Activated CD8-positive, alpha-beta T cell treated with anti-CD3 and anti-CD28 coated beads for 36 hours (primary cell): Measurements from ENCODE around the gene POLL. TPM values are rescaled to one million over a fixed set of nuclear protein-coding genes. Genes with fewer than 3 reads are reported as not detected.
"Not testable (repeated sequence)": the region's sequence is repeated elsewhere in the genome, so short reads cannot be mapped to it uniquely, and the experiment has no call there.

Experiments
- ATAC-seq: fragments of 200-7000 bp; cut with Tn5 transposase; one replicate; pipeline ENCODE4 v1.10.0; 2021; ENCODE audit warnings: mild to moderate bottlenecking, moderate library complexity
- CTCF ChIA-PET: fragments of 350-600 bp; sonication (Branson Sonifier 250); formaldehyde crosslinking; loops from one replicate; lab custom pipeline; 2021; ENCODE audit warnings: antibody characterized with exemption; lab: Charles Lee
- POLR2A ChIA-PET: fragments of 350-600 bp; sonication (Branson Sonifier 250); formaldehyde crosslinking; loops from one replicate; lab custom pipeline; 2021; ENCODE audit warnings: antibody characterized with exemption; lab: Charles Lee
- DNase-seq: peaks from one replicate; pipeline ENCODE4 v3.0.0-alpha.2; 2020
- H3K27ac Mint-ChIP-seq: one replicate; pipeline ENCODE4 v1.8.0; 2021; ENCODE audit warnings: mild to moderate bottlenecking, mixed read lengths
- H3K27me3 Mint-ChIP-seq: one replicate; pipeline ENCODE4 v1.8.0; 2021; ENCODE audit warnings: mixed read lengths
- H3K36me3 Mint-ChIP-seq: one replicate; pipeline ENCODE4 v1.8.0; 2021; ENCODE audit warnings: low read depth, mixed read lengths
- H3K4me1 Mint-ChIP-seq: one replicate; pipeline ENCODE4 v1.8.0; 2021; ENCODE audit warnings: low read depth, mixed read lengths
- H3K4me3 Mint-ChIP-seq: one replicate; pipeline ENCODE4 v1.8.0; 2021; ENCODE audit warnings: mild to moderate bottlenecking, moderate library complexity, mixed read lengths
- H3K9me3 Mint-ChIP-seq: one replicate; pipeline ENCODE4 v1.8.0; 2021; ENCODE audit warnings: mixed read lengths
- intact Hi-C: fragments of 100-400 bp; cut with micrococcal nuclease; formaldehyde crosslinking; loops from one replicate; pipeline ENCODE4 v1.10.0; 2022
- total RNA-seq, 2 experiments: library from RNA; stranded (reverse); gene quantifications; one replicate each; pipeline ENCODE4 v1.2.3, GENCODE V29; 2021
- TF ChIP-seq, protein P1 (sequence below): fragments of 200-600 bp; IDR thresholded peaks from one replicate; pipeline ENCODE4 v1.8.0; 2022; ENCODE audit warnings: antibody characterized with exemption, mild to moderate bottlenecking

POLL gene
- 10 to 100 TPM; 32.2 to 33.8 TPM for total RNA-seq

DNA sequence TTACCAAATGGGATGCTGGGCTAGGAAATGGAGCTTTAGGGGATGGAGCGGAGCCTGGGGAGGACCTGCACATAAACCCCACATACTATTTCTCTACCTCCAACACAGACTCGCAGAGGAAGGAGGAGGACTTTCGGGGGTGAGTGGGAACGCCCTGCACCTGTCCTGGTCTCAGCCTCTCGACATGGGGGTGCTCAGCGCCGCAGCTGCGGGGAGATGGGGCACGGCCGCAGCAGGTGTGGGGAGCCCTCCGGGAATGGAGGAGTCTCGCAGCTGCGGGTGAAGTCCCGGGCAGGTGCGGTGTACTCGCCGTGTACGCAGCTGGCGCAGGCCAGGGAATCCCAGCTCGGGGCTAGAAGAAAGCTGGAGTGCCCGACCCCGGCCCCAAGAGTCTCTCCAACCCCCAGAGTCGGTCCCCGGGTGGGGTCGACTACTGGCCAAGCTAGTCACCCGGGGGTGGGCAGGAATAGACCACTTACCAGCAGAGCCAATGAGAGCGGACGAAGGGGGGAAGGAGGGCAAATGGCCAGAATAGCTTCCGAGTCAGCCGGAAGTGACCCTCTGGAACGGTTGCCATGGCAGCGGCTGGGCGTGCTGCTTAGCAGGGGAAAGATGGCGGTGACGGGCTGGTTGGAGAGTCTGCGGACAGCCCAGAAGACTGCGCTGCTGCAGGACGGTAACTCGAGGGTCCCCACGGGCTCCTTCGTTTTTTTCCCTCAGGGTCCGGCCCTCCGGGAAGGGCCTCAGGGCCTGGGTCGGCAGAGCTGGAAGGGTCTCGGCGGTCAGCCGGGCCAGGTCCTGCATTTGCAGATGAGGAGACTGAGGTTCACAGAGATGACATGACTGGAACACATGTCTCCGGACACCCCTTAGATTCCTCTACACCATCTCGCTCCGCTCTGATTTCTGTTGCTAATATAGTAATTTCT lies at the start of gene POLL, which contains the start of gene DPCD:
TSS of gene POLL (minus strand) at position 533 of the 929 bp plus-strand sequence. CDS start 897 bp downstream, outside the sequence.
TSS of gene DPCD (plus strand) at position 597 of the 929 bp plus-strand sequence. CDS start at position 613, 16 bp downstream.
- peaks cover 11% of the 10 kb centered on the region for H3K36me3 Mint-ChIP-seq
- ATAC-seq (peak; percentile 97), DNase-seq (peak; percentile 98)
- H3K27ac Mint-ChIP-seq, result peak within 1 kb of the TSS; percentile 77
- TF ChIP-seq, protein P1, sequence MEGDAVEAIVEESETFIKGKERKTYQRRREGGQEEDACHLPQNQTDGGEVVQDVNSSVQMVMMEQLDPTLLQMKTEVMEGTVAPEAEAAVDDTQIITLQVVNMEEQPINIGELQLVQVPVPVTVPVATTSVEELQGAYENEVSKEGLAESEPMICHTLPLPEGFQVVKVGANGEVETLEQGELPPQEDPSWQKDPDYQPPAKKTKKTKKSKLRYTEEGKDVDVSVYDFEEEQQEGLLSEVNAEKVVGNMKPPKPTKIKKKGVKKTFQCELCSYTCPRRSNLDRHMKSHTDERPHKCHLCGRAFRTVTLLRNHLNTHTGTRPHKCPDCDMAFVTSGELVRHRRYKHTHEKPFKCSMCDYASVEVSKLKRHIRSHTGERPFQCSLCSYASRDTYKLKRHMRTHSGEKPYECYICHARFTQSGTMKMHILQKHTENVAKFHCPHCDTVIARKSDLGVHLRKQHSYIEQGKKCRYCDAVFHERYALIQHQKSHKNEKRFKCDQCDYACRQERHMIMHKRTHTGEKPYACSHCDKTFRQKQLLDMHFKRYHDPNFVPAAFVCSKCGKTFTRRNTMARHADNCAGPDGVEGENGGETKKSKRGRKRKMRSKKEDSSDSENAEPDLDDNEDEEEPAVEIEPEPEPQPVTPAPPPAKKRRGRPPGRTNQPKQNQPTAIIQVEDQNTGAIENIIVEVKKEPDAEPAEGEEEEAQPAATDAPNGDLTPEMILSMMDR, result no peak
- no peaks in the 10 kb centered on the region for H3K27me3 Mint-ChIP-seq
- CTCF ChIA-PET, result interaction anchor here (0.8 to 2.4 kb wide), 6 partner anchors 15 to 374 kb away, joined by 3 to 21 read pairs (median 6); no protein-coding TSS in a partner anchor
- peak within 1 kb of the TSS; percentile 93 for H3K4me3 Mint-ChIP-seq
- POLR2A ChIA-PET, result interaction anchor here (0.8 to 1.4 kb wide), 5 partner anchors 10 to 196 kb away, joined by 3 to 7 read pairs (median 4); partner anchors contain the start of gene NPM3
- intact Hi-C loops, result no loop called here
- H3K9me3 Mint-ChIP-seq, result no peaks in the 10 kb centered on the region
- H3K4me1 Mint-ChIP-seq, result peaks cover 17% of the 10 kb centered on the region

DNA sequence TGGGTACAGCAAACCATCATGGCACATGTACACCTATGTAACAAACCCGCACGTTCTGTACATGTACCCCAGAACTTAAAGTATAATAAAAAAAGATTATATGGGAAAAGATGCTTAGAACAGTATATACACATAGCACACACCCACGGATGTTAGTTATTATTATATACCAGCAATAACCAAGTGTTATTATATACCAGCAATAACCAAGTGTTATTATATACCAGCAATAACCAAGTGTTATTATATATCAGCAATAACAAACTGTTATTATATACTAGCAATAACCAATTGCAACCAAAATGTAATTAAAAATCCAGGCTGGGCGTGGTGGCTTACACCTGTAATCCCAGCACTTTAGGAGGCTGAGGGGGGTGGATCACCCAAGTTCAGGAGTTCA lies 45.5 kb upstream of the POLL start:
- H3K9me3 Mint-ChIP-seq, POLR2A ChIA-PET: not testable (repeated sequence)

DNA sequence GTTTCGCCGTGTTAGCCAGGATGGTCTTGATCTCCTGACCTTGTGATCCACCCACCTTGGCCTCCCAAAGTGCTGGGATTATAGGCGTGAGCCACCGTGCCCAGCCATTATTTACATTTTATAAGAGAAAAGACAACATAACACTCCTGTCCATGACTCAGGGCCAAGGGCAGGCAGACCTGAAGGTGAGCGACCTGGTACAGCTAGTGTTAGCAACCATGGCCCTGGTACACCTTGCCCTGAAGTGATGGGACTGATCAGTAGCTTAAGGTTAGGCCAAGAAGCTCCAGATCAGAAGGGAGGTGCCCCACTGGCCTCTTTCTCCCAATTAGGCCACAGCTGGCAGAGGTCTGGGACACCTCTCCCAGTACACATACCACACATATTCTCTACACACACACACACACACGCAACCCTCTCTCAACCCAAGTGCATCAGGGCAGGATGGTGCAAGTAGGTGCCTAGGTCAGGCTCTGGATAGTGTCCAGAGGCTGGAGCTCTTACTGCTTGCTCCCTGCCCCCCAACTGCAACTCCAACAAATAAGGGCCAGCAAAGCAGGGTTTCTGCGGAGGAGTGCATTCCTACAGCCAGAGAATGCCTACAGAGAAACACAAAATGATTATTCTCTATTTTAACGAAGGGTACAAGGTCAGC lies 43.9 kb upstream of the POLL start:
- POLR2A ChIA-PET, result no interaction called here
- Mint-ChIP-seq H3K27me3 (no peaks in the 10 kb centered on the region), H3K9me3 (no peaks in the 10 kb centered on the region), H3K4me3 (no peak overlapping the region), H3K36me3 (peaks cover 8% of the 10 kb centered on the region), H3K4me1 (peaks cover 9% of the 10 kb centered on the region), H3K27ac (no peak overlapping the region)
- ATAC-seq (no peak), DNase-seq (no peak)
- TF ChIP-seq, protein P1, result no peak
- intact Hi-C loops, result no loop called here
- CTCF ChIA-PET, result interaction anchor here (1.2 kb wide), 1 partner anchor 29 kb away, joined by 3 read pairs; no protein-coding TSS in a partner anchor

More for the DNA sequence above, 45.5 kb upstream of the POLL start:
- H3K4me3 Mint-ChIP-seq, DNase-seq, H3K4me1 Mint-ChIP-seq, H3K27ac Mint-ChIP-seq, H3K27me3 Mint-ChIP-seq, ATAC-seq, CTCF ChIA-PET, intact Hi-C loops: not testable (repeated sequence)
- H3K36me3 Mint-ChIP-seq, result peaks cover 18% of the 10 kb centered on the region

DNA sequence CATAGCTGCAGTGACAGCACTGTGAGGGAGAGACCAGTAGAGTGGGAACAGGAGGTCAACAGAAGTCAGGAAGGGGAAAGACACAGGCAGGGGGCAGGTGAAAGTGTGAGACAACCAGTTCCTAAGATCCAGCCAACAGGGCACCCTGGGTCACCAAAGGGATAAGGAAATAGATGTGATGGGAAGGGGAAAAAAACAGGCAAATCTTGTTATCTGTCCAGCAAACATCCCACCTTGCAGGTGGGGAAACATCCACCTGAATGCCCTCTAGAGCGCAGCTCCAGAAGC lies 42.5 kb upstream of the POLL start:
- intact Hi-C loops, result no loop called here
- no peak for ATAC-seq
- H3K36me3 Mint-ChIP-seq, result peaks cover 5% of the 10 kb centered on the region
- no peaks in the 10 kb centered on the region for H3K9me3 Mint-ChIP-seq
- ChIA-PET CTCF (no interaction called here), POLR2A (no interaction called here)
- H3K4me3 Mint-ChIP-seq, result no peak overlapping the region
- TF ChIP-seq, protein P1, result no peak
- H3K27ac Mint-ChIP-seq, result no peak overlapping the region
- no peak for DNase-seq
- H3K4me1 Mint-ChIP-seq, result peaks cover 7% of the 10 kb centered on the region
- H3K27me3 Mint-ChIP-seq, result no peaks in the 10 kb centered on the region

DNA sequence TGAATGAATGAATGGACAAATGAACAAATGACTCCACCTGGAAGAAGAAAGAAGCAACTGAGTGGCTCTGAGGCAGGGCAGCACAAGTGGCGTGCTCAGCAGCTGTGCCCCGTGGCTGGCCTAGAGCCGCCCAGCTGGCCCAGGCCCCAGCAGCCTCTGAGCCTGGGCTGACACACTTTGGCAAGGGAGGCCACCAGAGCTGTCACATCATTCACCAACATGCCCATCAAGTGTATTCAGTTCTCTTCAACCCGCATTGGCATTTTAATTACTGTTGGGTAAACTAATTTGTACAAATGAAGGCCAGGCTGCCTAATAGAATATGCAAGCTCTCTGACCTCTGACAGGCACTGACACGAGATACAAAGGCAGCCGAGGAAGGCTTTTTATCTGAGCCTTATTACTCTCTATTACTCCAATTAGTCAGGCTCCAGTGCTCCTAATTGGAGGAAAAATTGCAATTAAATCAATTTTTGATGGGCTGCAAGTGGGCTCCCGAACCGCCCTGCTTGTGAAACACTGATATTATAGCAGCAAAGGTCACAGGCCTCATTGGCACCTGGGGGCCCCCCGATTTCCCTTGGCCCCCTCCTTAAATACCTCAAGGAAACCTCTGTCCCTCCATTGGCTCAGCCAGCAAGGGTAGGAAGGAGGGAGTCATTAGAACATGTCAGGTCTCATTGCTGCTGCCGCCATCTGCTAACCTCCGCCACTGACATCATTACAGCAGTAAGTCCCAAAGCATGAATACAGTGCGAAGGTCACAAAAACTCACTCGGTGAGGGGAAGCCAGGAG lies 42.0 kb upstream of the POLL start:
- peaks cover 7% of the 10 kb centered on the region for H3K4me1 Mint-ChIP-seq
- ChIA-PET POLR2A (no interaction called here), CTCF (interaction anchor here (1.8 kb wide), 1 partner anchor 60 kb away, joined by 6 read pairs; no protein-coding TSS in a partner anchor)
- ATAC-seq, result no peak
- peaks cover 5% of the 10 kb centered on the region for H3K36me3 Mint-ChIP-seq
- intact Hi-C loops, result no loop called here
- TF ChIP-seq, protein P1, result no peak
- H3K27ac Mint-ChIP-seq, result no peak overlapping the region
- DNase-seq, result no peak
- H3K4me3 Mint-ChIP-seq, result no peak overlapping the region
- H3K27me3 Mint-ChIP-seq, result no peaks in the 10 kb centered on the region
- no peaks in the 10 kb centered on the region for H3K9me3 Mint-ChIP-seq
